HepG2 (cell line): ENCODE results near the gene CHID1. TPM values are rescaled to one million over a fixed set of nuclear protein-coding genes. Genes with fewer than 3 reads are reported as not detected.

ENCODE experiments used
- ARNT ChIP-seq: fragments of 450-650 bp; IDR thresholded peaks from 2 replicates; pipeline ENCODE4 v1.6.1; 2017
- ATF7 ChIP-seq, 2 experiments: fragments of 450-650 bp in 1 of 2; sonication (generic) in 1 of 2; formaldehyde crosslinking in 1 of 2; IDR thresholded peaks; 2 replicates each; pipeline versions ENCODE4 v1.4.0 to v1.6.1; 2016 to 2020; ENCODE audit warnings: antibody characterized with exemption in 1 of 2, mild to moderate bottlenecking in 1 of 2, missing genetic modification reagents in 1 of 2
- CBFB ChIP-seq: sonication (generic); formaldehyde crosslinking; IDR thresholded peaks from 2 replicates; pipeline ENCODE4 v1.4.0; 2020; ENCODE audit warnings: missing genetic modification reagents
- E2F2 ChIP-seq: sonication (generic); formaldehyde crosslinking; IDR thresholded peaks from 2 replicates; pipeline ENCODE4 v1.4.0; 2020; ENCODE audit warnings: missing genetic modification reagents, borderline replicate concordance
- EED ChIP-seq: sonication (generic); formaldehyde crosslinking; IDR thresholded peaks from 2 replicates; pipeline ENCODE4 v1.5.0; 2020; ENCODE audit warnings: mild to moderate bottlenecking, missing genetic modification reagents
- HOXA9 ChIP-seq: sonication (generic); formaldehyde crosslinking; IDR thresholded peaks from 2 replicates; pipeline ENCODE4 v1.8.1; 2022; ENCODE audit warnings: missing genetic modification reagents, mild to moderate bottlenecking, moderate library complexity, borderline replicate concordance
- MAF1 ChIP-seq: sonication (generic); formaldehyde crosslinking; IDR thresholded peaks from 2 replicates; pipeline ENCODE4 v1.5.0; 2020; ENCODE audit warnings: missing genetic modification reagents, borderline replicate concordance
- MEF2D ChIP-seq: sonication (generic); formaldehyde crosslinking; IDR thresholded peaks from 2 replicates; pipeline ENCODE4 v1.5.1; 2020; ENCODE audit warnings: mild to moderate bottlenecking, missing genetic modification reagents
- RERE ChIP-seq: IDR thresholded peaks from 2 replicates; pipeline ENCODE4 v1.6.1; 2016; ENCODE audit warnings: low read depth, missing genetic modification reagents, missing compliant biosample characterization
- RXRA ChIP-seq: sonication (generic); formaldehyde crosslinking; IDR thresholded peaks from 2 replicates; pipeline ENCODE4 v1.5.1; 2020; ENCODE audit warnings: missing genetic modification reagents
- SETDB1 ChIP-seq: sonication (generic); formaldehyde crosslinking; IDR thresholded peaks from 2 replicates; pipeline ENCODE4 v1.5.1; 2020; ENCODE audit warnings: missing genetic modification reagents, mild to moderate bottlenecking, borderline replicate concordance
- SRF ChIP-seq: IDR thresholded peaks from 2 replicates; pipeline ENCODE4 v1.6.1; 2011; ENCODE audit warnings: mild to moderate bottlenecking, low read depth, low read length, moderate library complexity
- TOPORS ChIP-seq: sonication (generic); formaldehyde crosslinking; IDR thresholded peaks from 2 replicates; pipeline ENCODE4 v1.8.0; 2023; ENCODE audit warnings: mild to moderate bottlenecking, missing genetic modification reagents
- ZNF124 ChIP-seq: sonication (generic); formaldehyde crosslinking; IDR thresholded peaks from 2 replicates; pipeline ENCODE4 v1.4.0; 2020; ENCODE audit warnings: missing genetic modification reagents
- ZNF329 ChIP-seq: sonication (generic); formaldehyde crosslinking; IDR thresholded peaks from 2 replicates; pipeline ENCODE4 v1.9.0; 2021; ENCODE audit warnings: low read depth, mild to moderate bottlenecking, missing genetic modification reagents
- ZNF577 ChIP-seq: sonication (generic); formaldehyde crosslinking; IDR thresholded peaks from 2 replicates; pipeline ENCODE4 v1.4.0; 2020; ENCODE audit warnings: mild to moderate bottlenecking, low read depth, missing genetic modification reagents, borderline replicate concordance
- polyA plus RNA-seq, 8 experiments: library from polyadenylated mRNA; depleted of rRNA in 3 of 8; stranded (reverse) in 7 of 8; unstranded in 1 of 8; fragments of >200 nt; fragmentation: Illumina TruSeq in 4 of 8; extraction: Trizol in 4 of 8; gene quantifications; 2 replicates each; pipeline versions ENCODE4 v1.2.1 to v1.2.3, GENCODE V29; 2011 to 2016; ENCODE audit warnings: low read depth in 4 of 8, missing spikeins in 1 of 8, mixed read lengths in 1 of 8; ENCODE audit not compliant: insufficient read depth in 1 of 8
- total RNA-seq, 5 experiments: library from RNA; depleted of rRNA; stranded (reverse); fragments of >200 nt; fragmentation: Illumina TruSeq; extraction: Trizol; gene quantifications; 2 replicates each; pipeline ENCODE4 v1.2.3, GENCODE V29; 2016; ENCODE audit warnings: low read depth in 1 of 5
- TF ChIP-seq, protein P1 (sequence below): sonication (generic); formaldehyde crosslinking; IDR thresholded peaks from 2 replicates; pipeline ENCODE4 v1.4.0; 2020; ENCODE audit warnings: missing genetic modification reagents, borderline replicate concordance
- TF ChIP-seq, protein P2 (sequence below): sonication (generic); IDR thresholded peaks from 2 replicates; pipeline ENCODE4 v1.6.1; 2016; ENCODE audit warnings: low read depth, borderline replicate concordance

Gene CHID1
- total and polyA plus RNA-seq, 2 of the 13 experiments (the other 11 are each of a cell fraction or from before 2014, with no cell fraction given) = 65.1 to 93.6 TPM

GRCh38 chr11:818396-819128 is 92.0 kb downstream of the CHID1 start, which contains the start of gene PNPLA2 (continued):
- no peak for TF ChIP-seq SETDB1 (CRISPR knock-in tag)
- no peak for TF ChIP-seq ZNF577 (CRISPR knock-in tag)
- TF ChIP-seq ARNT = no peak
- TF ChIP-seq CBFB (CRISPR knock-in tag) = no peak
- 0 out of 2 replicates have a peak, but pooled peaks have one; percentile 15 for TF ChIP-seq E2F2 (CRISPR knock-in tag)
- no peak; the same call in 1 of the 2 replicates for TF ChIP-seq RXRA (CRISPR knock-in tag)
- no peak for TF ChIP-seq ZNF329 (CRISPR knock-in tag)
- 0 out of 2 replicates have a peak, but pooled peaks have one; percentile 17 for TF ChIP-seq RERE (CRISPR knock-in tag)
- TF ChIP-seq MAF1 (CRISPR knock-in tag) = no peak
- TF ChIP-seq HOXA9 (CRISPR knock-in tag) = no peak
- TF ChIP-seq TOPORS (CRISPR knock-in tag) = no peak
- no peak for TF ChIP-seq SRF
- peak; percentile 56; the same call in 1 of the 2 replicates for TF ChIP-seq EED (CRISPR knock-in tag)
- TF ChIP-seq, protein P1, sequence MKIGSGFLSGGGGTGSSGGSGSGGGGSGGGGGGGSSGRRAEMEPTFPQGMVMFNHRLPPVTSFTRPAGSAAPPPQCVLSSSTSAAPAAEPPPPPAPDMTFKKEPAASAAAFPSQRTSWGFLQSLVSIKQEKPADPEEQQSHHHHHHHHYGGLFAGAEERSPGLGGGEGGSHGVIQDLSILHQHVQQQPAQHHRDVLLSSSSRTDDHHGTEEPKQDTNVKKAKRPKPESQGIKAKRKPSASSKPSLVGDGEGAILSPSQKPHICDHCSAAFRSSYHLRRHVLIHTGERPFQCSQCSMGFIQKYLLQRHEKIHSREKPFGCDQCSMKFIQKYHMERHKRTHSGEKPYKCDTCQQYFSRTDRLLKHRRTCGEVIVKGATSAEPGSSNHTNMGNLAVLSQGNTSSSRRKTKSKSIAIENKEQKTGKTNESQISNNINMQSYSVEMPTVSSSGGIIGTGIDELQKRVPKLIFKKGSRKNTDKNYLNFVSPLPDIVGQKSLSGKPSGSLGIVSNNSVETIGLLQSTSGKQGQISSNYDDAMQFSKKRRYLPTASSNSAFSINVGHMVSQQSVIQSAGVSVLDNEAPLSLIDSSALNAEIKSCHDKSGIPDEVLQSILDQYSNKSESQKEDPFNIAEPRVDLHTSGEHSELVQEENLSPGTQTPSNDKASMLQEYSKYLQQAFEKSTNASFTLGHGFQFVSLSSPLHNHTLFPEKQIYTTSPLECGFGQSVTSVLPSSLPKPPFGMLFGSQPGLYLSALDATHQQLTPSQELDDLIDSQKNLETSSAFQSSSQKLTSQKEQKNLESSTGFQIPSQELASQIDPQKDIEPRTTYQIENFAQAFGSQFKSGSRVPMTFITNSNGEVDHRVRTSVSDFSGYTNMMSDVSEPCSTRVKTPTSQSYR (CRISPR knock-in tag) = peak; percentile 57; the same call in 1 of the 2 replicates
- TF ChIP-seq MEF2D (CRISPR knock-in tag) = no peak
- TF ChIP-seq ZNF124 (CRISPR knock-in tag) = no peak
- TF ChIP-seq, protein P2, sequence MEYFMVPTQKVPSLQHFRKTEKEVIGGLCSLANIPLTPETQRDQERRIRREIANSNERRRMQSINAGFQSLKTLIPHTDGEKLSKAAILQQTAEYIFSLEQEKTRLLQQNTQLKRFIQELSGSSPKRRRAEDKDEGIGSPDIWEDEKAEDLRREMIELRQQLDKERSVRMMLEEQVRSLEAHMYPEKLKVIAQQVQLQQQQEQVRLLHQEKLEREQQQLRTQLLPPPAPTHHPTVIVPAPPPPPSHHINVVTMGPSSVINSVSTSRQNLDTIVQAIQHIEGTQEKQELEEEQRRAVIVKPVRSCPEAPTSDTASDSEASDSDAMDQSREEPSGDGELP = no peak
- TF ChIP-seq ATF7 (IDR thresholded peaks at IDR 0.05) = peak; percentile 69
- TF ChIP-seq ATF7 (CRISPR knock-in tag; IDR thresholded peaks at IDR 0.05) = peak; percentile 94
